Liver (tissue), 3 donors: ENCODE measurements around the gene MSGN1.

ENCODE experiments used
- CTCF ChIP-seq: fragments of 150-350 bp; IDR thresholded peaks from 2 replicates; pipeline ENCODE4 v1.5.1; 2017; ENCODE audit warnings: improper control_type of control experiment, low read depth, low read length; ENCODE audit not compliant: missing input control
- HNF4G ChIP-seq: IDR thresholded peaks from 2 replicates; pipeline ENCODE4 v1.6.1; 2016; ENCODE audit warnings: antibody characterized with exemption
- JUND ChIP-seq, 2 donors: IDR thresholded peaks; 2 replicates each; pipeline ENCODE4 v1.6.1; 2016; ENCODE audit warnings: antibody characterized with exemption in 2 of 2
- MAX ChIP-seq: IDR thresholded peaks from 2 replicates; pipeline ENCODE4 v1.6.1; 2016; ENCODE audit warnings: antibody characterized with exemption
- RAD21 ChIP-seq, 2 donors: IDR thresholded peaks; 2 replicates each; pipeline ENCODE4 v1.6.1; 2016; ENCODE audit warnings: antibody characterized with exemption in 2 of 2, mild to moderate bottlenecking in 2 of 2
- TAF1 ChIP-seq: conservative IDR thresholded peaks from 2 replicates; pipeline ENCODE4 v1.6.1; 2016; ENCODE audit warnings: antibody characterized with exemption, mild to moderate bottlenecking
- ZBTB33 ChIP-seq: IDR thresholded peaks from 2 replicates; pipeline ENCODE4 v1.6.1; 2016; ENCODE audit warnings: antibody characterized with exemption
- donor health status: healthy.
- donor health status: healthy.

GRCh38 chr2:17830053-17831034, 14.1 kb downstream of the MSGN1 start:
- TF ChIP-seq CTCF (peak; percentile 81), JUND (IDR thresholded peaks at IDR 0.05) (no peak), RAD21 (IDR thresholded peaks at IDR 0.05) (peak; percentile 86 to 92), ZBTB33 (no peak), TAF1 (no peak), HNF4G (no peak), MAX (no peak)
